CD14-positive monocyte (primary cell): Measurements from ENCODE around the gene THSD8. TPM values are rescaled to one million over a fixed set of nuclear protein-coding genes. Genes with fewer than 3 reads are reported as not detected.

Source experiments
- DNase-seq, 3 donors: peaks; one replicate each; pipeline ENCODE4 v3.0.0-alpha.2; 2011 to 2022
- H2AFZ ChIP-seq: 2 replicates; pipeline ENCODE4 v1.6.0; 2012; ENCODE audit warnings: mild to moderate bottlenecking, low read depth, low read length, inconsistent platforms; ENCODE audit not compliant: insufficient read depth, poor library complexity, severe bottlenecking
- H3K27ac ChIP-seq, 2 donors: 1 replicate in 1 of 2; 2 replicates in 1 of 2; pipeline ENCODE4 v1.5.1; 2012 to 2013; ENCODE audit warnings: low read length in 2 of 2, control low read depth in 1 of 2, inconsistent platforms in 1 of 2, low read depth in 1 of 2, mild to moderate bottlenecking in 1 of 2
- H3K27me3 ChIP-seq, 2 donors: one replicate each; pipeline versions ENCODE4 v1.6.0 to v1.6.1; 2011 to 2013; ENCODE audit warnings: low read length in 2 of 2; ENCODE audit not compliant: control insufficient read depth in 2 of 2, insufficient read depth in 2 of 2
- H3K36me3 ChIP-seq, 2 donors: replicated peaks in 1 of 2; 1 replicate in 1 of 2; 2 replicates in 1 of 2; pipeline versions ENCODE4 v1.5.1 to v1.6.1; 2012 to 2013; ENCODE audit warnings: low read length in 2 of 2, control low read depth in 1 of 2, inconsistent platforms in 1 of 2, mild to moderate bottlenecking in 1 of 2; ENCODE audit not compliant: insufficient read depth in 2 of 2, control insufficient read depth in 1 of 2
- H3K4me1 ChIP-seq, 2 donors: 1 replicate in 1 of 2; 2 replicates in 1 of 2; pipeline versions ENCODE4 v1.5.1 to v1.6.1; 2012 to 2013; ENCODE audit warnings: low read length in 2 of 2, control low read depth in 1 of 2, inconsistent platforms in 1 of 2, mild to moderate bottlenecking in 1 of 2, moderate library complexity in 1 of 2; ENCODE audit not compliant: insufficient read depth in 2 of 2, control insufficient read depth in 1 of 2
- H3K4me2 ChIP-seq: replicated peaks from 2 replicates; pipeline ENCODE3; 2012; ENCODE audit warnings: low read length, moderate library complexity, mild to moderate bottlenecking; ENCODE audit not compliant: poor library complexity, severe bottlenecking; ENCODE audit errors: extremely low read depth
- H3K4me3 ChIP-seq, 3 experiments: fragments of 200-600 bp in 1 of 3; sonication (generic) in 1 of 3; replicated peaks in 1 of 3; 1 replicate in 2 of 3; 2 replicates in 1 of 3; pipeline ENCODE4 v1.5.1; 2011 to 2013; ENCODE audit warnings: low read length in 3 of 3, mild to moderate bottlenecking in 3 of 3, control low read depth in 2 of 3, low read depth in 2 of 3, inconsistent platforms in 1 of 3, moderate library complexity in 1 of 3
- H3K79me2 ChIP-seq: 2 replicates; pipeline ENCODE4 v1.6.0; 2012; ENCODE audit warnings: mild to moderate bottlenecking, control low read depth, inconsistent platforms, low read length, moderate library complexity; ENCODE audit not compliant: insufficient read depth
- H3K9ac ChIP-seq: 2 replicates; pipeline ENCODE4 v1.6.0; 2017; ENCODE audit warnings: low read length, mild to moderate bottlenecking; ENCODE audit not compliant: insufficient read depth, poor library complexity, severe bottlenecking
- H3K9me3 ChIP-seq, 2 donors: replicated peaks in 1 of 2; 1 replicate in 1 of 2; 2 replicates in 1 of 2; pipeline versions ENCODE4 v1.5.1 to v1.6.1; 2012 to 2013; ENCODE audit warnings: low read length in 2 of 2, control low read depth in 1 of 2; ENCODE audit not compliant: control insufficient read depth in 1 of 2, insufficient read depth in 1 of 2
- H4K20me1 ChIP-seq: 2 replicates; pipeline ENCODE4 v1.6.0; 2012; ENCODE audit warnings: mild to moderate bottlenecking, low read length, control low read depth, moderate library complexity; ENCODE audit not compliant: insufficient read depth
- H3K27ac Mint-ChIP-seq, 7 donors: one replicate each; pipeline ENCODE4 v1.8.0; 2020; ENCODE audit warnings: mild to moderate bottlenecking in 7 of 7, mixed read lengths in 7 of 7, moderate library complexity in 6 of 7, inconsistent platforms in 2 of 7
- H3K27me3 Mint-ChIP-seq, 3 donors: one replicate each; pipeline ENCODE4 v1.8.0; 2021 to 2022; ENCODE audit warnings: low read depth in 3 of 3, mild to moderate bottlenecking in 3 of 3, mixed read lengths in 3 of 3, moderate library complexity in 3 of 3, inconsistent platforms in 1 of 3
- H3K36me3 Mint-ChIP-seq, 2 donors: one replicate each; pipeline ENCODE4 v1.8.0; 2020; ENCODE audit warnings: mixed read lengths in 2 of 2, inconsistent platforms in 1 of 2, mild to moderate bottlenecking in 1 of 2
- H3K4me1 Mint-ChIP-seq: one replicate; pipeline ENCODE4 v1.8.0; 2020; ENCODE audit warnings: mild to moderate bottlenecking, mixed read lengths
- H3K4me3 Mint-ChIP-seq, 2 donors: one replicate each; pipeline ENCODE4 v1.8.0; 2020; ENCODE audit warnings: mild to moderate bottlenecking in 2 of 2, mixed read lengths in 2 of 2, moderate library complexity in 1 of 2
- H3K9me3 Mint-ChIP-seq, 7 donors: one replicate each; pipeline ENCODE4 v1.8.0; 2020 to 2022; ENCODE audit warnings: mixed read lengths in 7 of 7, mild to moderate bottlenecking in 6 of 7, moderate library complexity in 6 of 7, inconsistent platforms in 2 of 7
- WGBS: methylation state at CpG from one replicate; pipeline ENCODE4 v1.1.5; 2013; ENCODE audit warnings: missing lambda C conversion rate; ENCODE audit not compliant: insufficient coverage; 5-methylcytosine and 5-hydroxymethylcytosine counted together
- intact Hi-C, 2 donors: fragments of 100-400 bp; cut with micrococcal nuclease; formaldehyde crosslinking; loops; one replicate each; pipeline versions ENCODE4 v1.15.0 to v1.15.1; 2023
- polyA plus RNA-seq, 3 donors: library from polyadenylated mRNA; depleted of rRNA in 1 of 3; unstranded in 2 of 3; stranded (reverse) in 1 of 3; fragments of 300-500 nt in 2 of 3; fragments of >200 nt in 1 of 3; fragmentation: Illumina TruSeq in 2 of 3; gene quantifications; 1 replicate in 2 of 3; 2 replicates in 1 of 3; pipeline ENCODE4 v1.2.3, GENCODE V29; 2012 to 2021
- TF ChIP-seq, protein P1 (sequence below): fragments of 200-600 bp; IDR thresholded peaks from one replicate; pipeline ENCODE4 v1.8.0; 2022; ENCODE audit warnings: antibody characterized with exemption, mild to moderate bottlenecking

The THSD8 gene
- polyA plus RNA-seq, 3 donors: 4.0 TPM; not detected in 2

DNA sequence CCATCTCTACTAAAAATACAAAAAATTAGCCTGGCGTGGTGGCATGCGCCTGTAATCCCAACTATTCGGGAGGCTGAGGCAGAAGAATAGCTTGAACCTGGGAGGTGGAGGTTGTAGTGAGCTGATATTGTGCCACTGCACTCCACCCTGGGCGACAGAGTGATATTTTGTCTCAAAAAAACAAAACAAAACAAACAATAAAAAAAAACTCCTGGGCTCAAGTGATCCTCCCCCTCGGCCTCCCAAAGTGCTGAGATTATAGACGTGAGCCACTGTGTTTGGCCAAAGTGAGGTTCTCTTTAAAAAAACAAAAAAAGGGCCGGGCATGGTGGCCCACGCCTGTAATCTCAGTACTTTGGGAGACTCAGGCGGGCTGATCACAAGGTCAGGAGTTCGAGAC is 14.4 kb upstream of the THSD8 start:
- peaks cover 73 to 75% of the 10 kb centered on the region in 2 donors for H3K4me1 ChIP-seq
- H3K4me3 ChIP-seq: peak overlapping the region in 1 of 3 experiments; percentile 100
- no peak overlapping the region for H2AFZ ChIP-seq
- 91% methylated on average over 6 of the region's 10 CpGs for WGBS
- intact Hi-C loops: loop anchor here (10.0 kb wide), 1 partner anchor 1057 kb away; no protein-coding TSS in a partner anchor
- peak overlapping the region; percentile 94 for H3K9ac ChIP-seq
- TF ChIP-seq, protein P1, sequence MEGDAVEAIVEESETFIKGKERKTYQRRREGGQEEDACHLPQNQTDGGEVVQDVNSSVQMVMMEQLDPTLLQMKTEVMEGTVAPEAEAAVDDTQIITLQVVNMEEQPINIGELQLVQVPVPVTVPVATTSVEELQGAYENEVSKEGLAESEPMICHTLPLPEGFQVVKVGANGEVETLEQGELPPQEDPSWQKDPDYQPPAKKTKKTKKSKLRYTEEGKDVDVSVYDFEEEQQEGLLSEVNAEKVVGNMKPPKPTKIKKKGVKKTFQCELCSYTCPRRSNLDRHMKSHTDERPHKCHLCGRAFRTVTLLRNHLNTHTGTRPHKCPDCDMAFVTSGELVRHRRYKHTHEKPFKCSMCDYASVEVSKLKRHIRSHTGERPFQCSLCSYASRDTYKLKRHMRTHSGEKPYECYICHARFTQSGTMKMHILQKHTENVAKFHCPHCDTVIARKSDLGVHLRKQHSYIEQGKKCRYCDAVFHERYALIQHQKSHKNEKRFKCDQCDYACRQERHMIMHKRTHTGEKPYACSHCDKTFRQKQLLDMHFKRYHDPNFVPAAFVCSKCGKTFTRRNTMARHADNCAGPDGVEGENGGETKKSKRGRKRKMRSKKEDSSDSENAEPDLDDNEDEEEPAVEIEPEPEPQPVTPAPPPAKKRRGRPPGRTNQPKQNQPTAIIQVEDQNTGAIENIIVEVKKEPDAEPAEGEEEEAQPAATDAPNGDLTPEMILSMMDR: no peak
- Mint-ChIP-seq H3K27me3 (peaks cover 0 to 1% (median 0%) of the 10 kb centered on the region in 3 donors), H3K36me3 (peaks cover 0 to 2% of the 10 kb centered on the region in 2 donors), H3K4me1 (peaks cover 28% of the 10 kb centered on the region), H3K27ac (peak overlapping the region in 1 of 7 donors; percentile 100), H3K9me3 (peaks cover 0 to 5% (median 0%) of the 10 kb centered on the region in 7 donors), H3K4me3 (peak overlapping the region; percentile 55 to 95)
- H4K20me1 ChIP-seq: peaks cover 11% of the 10 kb centered on the region
- no peaks in the 10 kb centered on the region for H3K9me3 ChIP-seq
- no peaks in the 10 kb centered on the region for H3K27me3 ChIP-seq
- peak overlapping the region; percentile 99 for H3K4me2 ChIP-seq
- no peaks in the 10 kb centered on the region for H3K36me3 ChIP-seq
- no peak for DNase-seq
- peaks cover 55% of the 10 kb centered on the region for H3K79me2 ChIP-seq
- H3K27ac ChIP-seq: peak overlapping the region; percentile 95 to 100

- peaks cover 28% of the 10 kb centered on the region for H3K4me1 Mint-ChIP-seq
- TF ChIP-seq, protein P1: no peak
- Histone ChIP-seq H3K9me3 (no peaks in the 10 kb centered on the region), H3K27ac (peak overlapping the region; percentile 95 to 100), H3K79me2 (peaks cover 62% of the 10 kb centered on the region), H3K27me3 (no peaks in the 10 kb centered on the region), H2AFZ (no peak overlapping the region), H4K20me1 (peaks cover 18% of the 10 kb centered on the region), H3K4me1 (peaks cover 67 to 68% of the 10 kb centered on the region in 2 donors), H3K4me3 (peak overlapping the region; percentile 83 to 100 (median 85)), H3K9ac (peak overlapping the region; percentile 100), H3K4me2 (peak overlapping the region; percentile 99), H3K36me3 (no peaks in the 10 kb centered on the region)
- H3K27me3 Mint-ChIP-seq: peaks cover 0 to 2% (median 1%) of the 10 kb centered on the region in 3 donors
- intact Hi-C loops: loop anchor here (10.0 kb wide), 1 partner anchor 1057 kb away; no protein-coding TSS in a partner anchor
- H3K27ac Mint-ChIP-seq: peak overlapping the region in 1 of 7 donors; percentile 100
- H3K9me3 Mint-ChIP-seq: peaks cover 0 to 6% (median 0%) of the 10 kb centered on the region in 7 donors
- WGBS: 77% methylated on average over 2 of the region's 4 CpGs
- peak overlapping the region; percentile 95 to 98 for H3K4me3 Mint-ChIP-seq
- peak in 2 of 3 donors; percentile 26 to 38 for DNase-seq
- peaks cover 0 to 9% of the 10 kb centered on the region in 2 donors for H3K36me3 Mint-ChIP-seq
Observed at GRCh38 chr19:12788042-12788681, 13.7 kb upstream of the THSD8 start.
